ENCODE results near the gene MRPL43.

GRCh38 chr10:100989088-100989487, 1.8 kb upstream of the MRPL43 start:
- TF ChIP-seq CTCF (IDR thresholded peaks at IDR 0.05) (no peak), POLR2AphosphoS5 (IDR thresholded peaks at IDR 0.05) (no peak), EP300 (IDR thresholded peaks at IDR 0.05) (no peak), POLR2A (IDR thresholded peaks at IDR 0.05) (no peak)

Measured in suprapubic skin (tissue), 4 donors.